ENCODE results near the gene KRTAP10-3. TPM values are rescaled to one million over a fixed set of nuclear protein-coding genes. Genes with fewer than 3 reads are reported as not detected.
"Not testable (repeated sequence)": the region's sequence is repeated elsewhere in the genome, so short reads cannot be mapped to it uniquely, and the experiment has no call there.

Gene KRTAP10-3
- not detected for total RNA-seq
- not detected for polyA plus RNA-seq

GRCh38 chr21:44558695-44559094, at the start of gene KRTAP10-3:
Gene KRTAP10-3, minus strand, starts transcription at chr21:44558795. Its CDS starts 80 bp downstream, at chr21:44558715.
- H3K9me3 Mint-ChIP-seq, result peaks cover 3 to 33% (median 23%) of the 10 kb centered on the region in 5 donors
- ChIA-PET POLR2A (no interaction called here), CTCF (no interaction called here)
- Histone ChIP-seq H3K36me3 (ENCODE audit: insufficient read depth, low read length) (no peaks in the 10 kb centered on the region), H3K4me3 (ENCODE audit: low read length) (no peak within 1 kb of the TSS), H3K9me3 (ENCODE audit: low read length) (peaks cover 4% of the 10 kb centered on the region), H3K4me1 (ENCODE audit: insufficient read depth, low read length) (no peaks in the 10 kb centered on the region), H3K27ac (ENCODE audit: low read depth, low read length) (no peak within 1 kb of the TSS), H3K27me3 (ENCODE audit: insufficient read depth, low read length, poor library complexity, severe bottlenecking) (no peaks in the 10 kb centered on the region)
- H3K4me3 Mint-ChIP-seq, result no peak within 1 kb of the TSS
- H3K27ac Mint-ChIP-seq, result peak within 1 kb of the TSS in 2 of 8 donors; percentile 48 to 92
- H3K27me3 Mint-ChIP-seq, result peaks cover 2 to 8% of the 10 kb centered on the region in 2 donors
- H3K4me1 Mint-ChIP-seq, result no peaks in the 10 kb centered on the region
- peaks cover 1 to 34% (median 4%) of the 10 kb centered on the region in 3 donors for H3K36me3 Mint-ChIP-seq
- no peak for DNase-seq

DNA sequence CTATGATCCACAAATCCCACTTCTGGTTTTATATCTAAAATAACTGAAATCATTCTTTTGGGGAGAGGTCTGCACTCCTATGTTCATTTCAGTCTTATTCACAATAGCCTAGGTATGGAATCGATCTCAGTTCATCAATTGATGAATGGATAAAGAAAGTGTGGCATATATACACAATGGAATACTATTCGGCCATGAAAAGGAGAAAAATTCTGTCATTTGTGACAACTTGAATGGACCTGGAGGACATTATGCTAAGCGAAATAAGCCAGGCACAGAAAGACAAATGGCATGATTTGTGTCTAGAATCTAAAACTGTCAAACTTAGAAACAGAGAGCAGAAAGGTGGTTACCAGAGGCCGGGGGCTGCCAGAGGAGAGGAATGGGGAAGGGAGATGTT, 47.9 kb upstream of the KRTAP10-3 start:
- Histone ChIP-seq H3K4me1 (ENCODE audit: insufficient read depth, low read length) (no peaks in the 10 kb centered on the region), H3K27me3 (ENCODE audit: insufficient read depth, low read length, poor library complexity, severe bottlenecking) (peaks cover 5% of the 10 kb centered on the region), H3K36me3 (ENCODE audit: insufficient read depth, low read length) (no peaks in the 10 kb centered on the region), H3K4me3 (ENCODE audit: low read length) (no peak overlapping the region), H3K9me3 (ENCODE audit: low read length) (no peaks in the 10 kb centered on the region), H3K27ac (ENCODE audit: low read depth, low read length) (no peak overlapping the region)
- DNase-seq, result no peak
- H3K27me3 Mint-ChIP-seq, result peaks cover 8 to 31% of the 10 kb centered on the region in 2 donors
- H3K4me1 Mint-ChIP-seq, result no peaks in the 10 kb centered on the region
- H3K9me3 Mint-ChIP-seq, result peaks cover 12 to 29% (median 23%) of the 10 kb centered on the region in 5 donors
- ChIA-PET POLR2A (no interaction called here), CTCF (no interaction called here)
- peaks cover 1 to 26% (median 2%) of the 10 kb centered on the region in 3 donors for H3K36me3 Mint-ChIP-seq
- peak overlapping the region in 1 of 8 donors; percentile 63 for H3K27ac Mint-ChIP-seq
- H3K4me3 Mint-ChIP-seq, result no peak overlapping the region

- no peak overlapping the region for H3K4me3 ChIP-seq (ENCODE audit: low read length)
- Mint-ChIP-seq H3K27ac (peak overlapping the region in 1 of 8 donors; percentile 11), H3K9me3 (peaks cover 0 to 5% (median 3%) of the 10 kb centered on the region in 5 donors), H3K4me1 (no peaks in the 10 kb centered on the region), H3K36me3 (peaks cover 0 to 9% (median 0%) of the 10 kb centered on the region in 3 donors), H3K4me3 (no peak overlapping the region), H3K27me3 (peaks cover 14 to 31% of the 10 kb centered on the region in 2 donors)
- H3K36me3 ChIP-seq (ENCODE audit: insufficient read depth, low read length), result no peaks in the 10 kb centered on the region
- no peaks in the 10 kb centered on the region for H3K9me3 ChIP-seq (ENCODE audit: low read length)
- CTCF ChIA-PET, result no interaction called here
- H3K27ac ChIP-seq (ENCODE audit: low read depth, low read length), result no peak overlapping the region
- POLR2A ChIA-PET, result no interaction called here
- no peak for DNase-seq
- H3K4me1 ChIP-seq (ENCODE audit: insufficient read depth, low read length), result no peaks in the 10 kb centered on the region
- peaks cover 5% of the 10 kb centered on the region for H3K27me3 ChIP-seq (ENCODE audit: insufficient read depth, low read length, poor library complexity, severe bottlenecking)
Observed at GRCh38 chr21:44603911-44604310, 45.3 kb upstream of the KRTAP10-3 start.

- Histone ChIP-seq H3K27ac (ENCODE audit: low read depth, low read length) (no peak overlapping the region), H3K27me3 (ENCODE audit: insufficient read depth, low read length, poor library complexity, severe bottlenecking) (peaks cover 5% of the 10 kb centered on the region), H3K9me3 (ENCODE audit: low read length) (no peaks in the 10 kb centered on the region), H3K4me3 (ENCODE audit: low read length) (no peak overlapping the region), H3K36me3 (ENCODE audit: insufficient read depth, low read length) (no peaks in the 10 kb centered on the region), H3K4me1 (ENCODE audit: insufficient read depth, low read length) (no peaks in the 10 kb centered on the region)
- Mint-ChIP-seq H3K4me1 (no peaks in the 10 kb centered on the region), H3K27me3 (peaks cover 17 to 31% of the 10 kb centered on the region in 2 donors), H3K36me3 (peaks cover 0 to 12% (median 0%) of the 10 kb centered on the region in 3 donors), H3K27ac (peak overlapping the region in 2 of 8 donors; percentile 11 to 38), H3K4me3 (no peak overlapping the region), H3K9me3 (peaks cover 0 to 6% (median 4%) of the 10 kb centered on the region in 5 donors)
- ChIA-PET POLR2A (no interaction called here), CTCF (no interaction called here)
- DNase-seq, result no peak
Observed at GRCh38 chr21:44603109-44603875, 44.7 kb upstream of the KRTAP10-3 start.

DNA sequence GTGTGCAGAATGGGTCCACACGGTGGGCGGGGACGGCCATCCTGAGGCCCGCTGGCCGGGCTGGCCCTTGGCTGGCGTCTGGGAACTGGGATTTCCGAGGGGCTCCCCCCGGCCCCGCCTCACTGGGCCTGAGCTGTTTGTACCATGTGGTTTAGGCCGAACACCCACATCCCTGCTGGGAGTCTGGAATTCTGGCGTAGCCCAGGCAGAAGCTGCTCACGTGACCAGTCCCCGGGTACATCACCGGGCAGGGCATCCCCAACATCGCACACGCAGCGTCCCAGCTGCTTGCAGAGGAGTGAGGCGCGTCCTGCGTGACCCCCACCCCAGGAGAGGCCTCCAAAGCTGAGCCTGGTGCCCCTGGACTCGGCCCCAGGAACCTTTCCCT, 43.9 kb upstream of the KRTAP10-3 start:
- CTCF ChIA-PET, result no interaction called here
- Mint-ChIP-seq H3K36me3 (peaks cover 0 to 15% (median 0%) of the 10 kb centered on the region in 3 donors), H3K4me1 (no peaks in the 10 kb centered on the region), H3K27ac (no peak overlapping the region), H3K4me3 (no peak overlapping the region), H3K27me3 (peaks cover 17 to 26% of the 10 kb centered on the region in 2 donors), H3K9me3 (peaks cover 0 to 9% (median 4%) of the 10 kb centered on the region in 5 donors)
- Histone ChIP-seq H3K27ac (ENCODE audit: low read depth, low read length) (no peak overlapping the region), H3K4me3 (ENCODE audit: low read length) (no peak overlapping the region), H3K27me3 (ENCODE audit: insufficient read depth, low read length, poor library complexity, severe bottlenecking) (peaks cover under 1% of the 10 kb centered on the region), H3K36me3 (ENCODE audit: insufficient read depth, low read length) (no peaks in the 10 kb centered on the region), H3K4me1 (ENCODE audit: insufficient read depth, low read length) (no peaks in the 10 kb centered on the region), H3K9me3 (ENCODE audit: low read length) (no peaks in the 10 kb centered on the region)
- POLR2A ChIA-PET, result no interaction called here
- no peak for DNase-seq

- peaks cover 0 to 9% (median 4%) of the 10 kb centered on the region in 5 donors for H3K9me3 Mint-ChIP-seq
- H3K4me1 Mint-ChIP-seq, result no peaks in the 10 kb centered on the region
- H3K36me3 Mint-ChIP-seq, result peaks cover 0 to 15% (median 0%) of the 10 kb centered on the region in 3 donors
- no peaks in the 10 kb centered on the region for H3K36me3 ChIP-seq (ENCODE audit: insufficient read depth, low read length)
- CTCF ChIA-PET, result no interaction called here
- no peak for DNase-seq
- H3K27me3 Mint-ChIP-seq, result peaks cover 16 to 26% of the 10 kb centered on the region in 2 donors
- no peaks in the 10 kb centered on the region for H3K4me1 ChIP-seq (ENCODE audit: insufficient read depth, low read length)
- H3K4me3 ChIP-seq (ENCODE audit: low read length), result no peak overlapping the region
- H3K27ac Mint-ChIP-seq, result peak overlapping the region in 3 of 8 donors; percentile 17 to 68 (median 37)
- H3K4me3 Mint-ChIP-seq, result no peak overlapping the region
- H3K27me3 ChIP-seq (ENCODE audit: insufficient read depth, low read length, poor library complexity, severe bottlenecking), result no peaks in the 10 kb centered on the region
- POLR2A ChIA-PET, result no interaction called here
- H3K9me3 ChIP-seq (ENCODE audit: low read length), result no peaks in the 10 kb centered on the region
- no peak overlapping the region for H3K27ac ChIP-seq (ENCODE audit: low read depth, low read length)
Observed at GRCh38 chr21:44601596-44602462, 43.2 kb upstream of the KRTAP10-3 start.

DNA sequence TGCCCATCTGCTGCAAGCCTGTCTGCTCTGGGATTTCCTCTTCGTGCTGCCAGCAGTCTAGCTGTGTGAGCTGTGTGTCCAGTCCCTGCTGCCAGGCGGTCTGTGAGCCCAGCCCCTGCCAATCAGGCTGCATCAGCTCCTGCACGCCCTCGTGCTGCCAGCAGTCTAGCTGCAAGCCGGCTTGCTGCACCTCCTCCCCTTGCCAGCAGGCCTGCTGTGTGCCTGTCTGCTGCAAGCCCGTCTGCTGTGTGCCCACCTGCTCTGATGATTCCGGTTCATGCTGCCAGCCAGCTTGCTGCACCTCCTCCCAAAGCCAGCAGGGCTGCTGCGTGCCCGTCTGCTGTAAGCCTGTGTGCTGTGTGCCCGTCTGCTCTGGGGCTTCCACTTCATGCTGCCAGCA, 42.5 kb upstream of the KRTAP10-3 start:
- H3K27me3 Mint-ChIP-seq, result peaks cover 16 to 20% of the 10 kb centered on the region in 2 donors
- CTCF ChIA-PET; POLR2A ChIA-PET; H3K4me1 Mint-ChIP-seq; H3K9me3 Mint-ChIP-seq; H3K27me3 ChIP-seq (ENCODE audit: insufficient read depth, low read length, poor library complexity, severe bottlenecking); H3K4me1 ChIP-seq (ENCODE audit: insufficient read depth, low read length); H3K36me3 ChIP-seq (ENCODE audit: insufficient read depth, low read length); H3K9me3 ChIP-seq (ENCODE audit: low read length); H3K27ac ChIP-seq (ENCODE audit: low read depth, low read length); H3K27ac Mint-ChIP-seq; H3K4me3 Mint-ChIP-seq; DNase-seq; H3K4me3 ChIP-seq (ENCODE audit: low read length): not testable (repeated sequence)
- peaks cover 0 to 15% (median 0%) of the 10 kb centered on the region in 3 donors for H3K36me3 Mint-ChIP-seq
